HG03520 (cell line): Measurements from ENCODE around the gene FMN1.

Experiments
- ATAC-seq: cut with Tn5 transposase; IDR thresholded peaks from one replicate; pipeline ENCODE4 v1.9.1; 2021; ENCODE audit warnings: mild to moderate bottlenecking, moderate library complexity; ENCODE audit not compliant: unreplicated experiment

FMN1 gene

GRCh38 chr15:33021806-33022389 lies 172.6 kb downstream of the FMN1 start:
- ATAC-seq = no peak

DNA sequence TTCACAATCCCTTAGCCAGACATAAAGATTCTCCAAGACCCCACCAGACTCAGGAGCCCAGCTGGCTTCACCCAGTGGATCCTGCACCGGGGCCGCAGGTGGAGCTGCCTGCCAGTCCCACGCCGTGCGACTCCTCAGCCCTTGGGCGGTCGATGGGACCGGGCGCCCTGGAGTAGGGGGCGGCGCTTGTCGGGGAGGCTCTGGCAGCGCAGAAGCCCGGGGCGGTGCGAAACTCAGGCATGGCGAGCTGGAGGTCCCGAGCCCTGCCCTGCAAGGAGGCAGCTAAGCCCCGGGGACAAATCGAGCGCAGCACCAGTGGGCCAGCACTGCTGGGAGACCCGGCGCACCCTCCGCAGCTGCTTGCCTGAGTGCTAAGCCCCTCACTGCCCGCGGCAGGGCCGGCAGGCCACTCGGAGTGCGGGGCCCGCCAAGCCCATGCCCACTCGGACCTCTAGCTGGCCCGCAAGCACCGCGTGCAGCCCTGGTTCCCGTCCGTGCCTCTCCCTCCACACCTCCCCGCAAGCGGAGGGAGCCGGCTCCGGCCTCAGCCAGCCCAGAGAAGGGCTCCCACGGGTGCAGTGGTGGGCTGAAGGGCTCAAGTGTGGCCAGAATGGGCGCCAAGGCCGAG lies 175.0 kb downstream of the FMN1 start:
- no peak for ATAC-seq

- ATAC-seq = no peak
Measured at GRCh38 chr15:33016405-33017024, 178.0 kb downstream of the FMN1 start.

GRCh38 chr15:33014586-33014985 lies 179.9 kb downstream of the FMN1 start:
- ATAC-seq = no peak

GRCh38 chr15:33013827-33014445 lies 180.6 kb downstream of the FMN1 start:
- no peak for ATAC-seq

- no peak for ATAC-seq
Measured at GRCh38 chr15:33011976-33012375, 182.5 kb downstream of the FMN1 start.

DNA sequence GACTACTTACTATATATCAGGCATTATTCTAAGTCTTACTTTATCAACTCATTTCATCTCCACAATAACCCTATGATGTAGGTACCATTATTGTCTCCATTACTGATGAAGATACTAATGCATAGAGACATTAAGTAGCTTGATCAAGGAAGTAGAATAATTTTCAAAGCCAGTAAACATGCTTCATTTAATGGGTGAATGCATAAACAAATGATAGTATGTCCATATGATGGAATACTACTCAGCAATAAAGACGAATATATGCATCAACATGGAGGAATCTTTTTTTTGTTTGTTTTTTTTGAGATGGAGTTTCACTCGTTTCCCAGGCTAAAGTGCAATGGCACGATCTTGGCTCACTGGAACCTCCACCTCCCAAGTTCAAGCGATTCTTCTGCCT lies 184.9 kb downstream of the FMN1 start:
- ATAC-seq = no peak

DNA sequence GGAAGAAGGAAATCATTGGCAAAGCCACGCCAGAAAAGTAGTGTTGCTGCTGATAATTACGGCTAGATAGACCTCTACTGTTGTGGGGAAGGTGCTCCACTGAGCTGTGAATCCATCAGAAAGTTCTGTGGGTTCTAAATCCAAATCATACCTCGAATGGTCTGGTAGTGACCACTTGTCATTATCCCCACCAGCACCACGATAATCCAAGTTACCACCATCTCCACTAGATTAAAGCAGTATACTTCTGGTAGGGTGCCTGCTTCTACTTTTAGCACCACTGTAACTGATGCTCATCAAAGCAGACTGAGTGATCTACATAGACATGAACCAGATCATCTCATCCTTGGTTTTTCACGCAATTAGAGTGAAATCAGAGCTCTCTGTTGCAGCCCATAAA lies 185.5 kb downstream of the FMN1 start:
- ATAC-seq = no peak

- no peak for ATAC-seq
Measured at GRCh38 chr15:33008284-33008995, 186.1 kb downstream of the FMN1 start.

DNA sequence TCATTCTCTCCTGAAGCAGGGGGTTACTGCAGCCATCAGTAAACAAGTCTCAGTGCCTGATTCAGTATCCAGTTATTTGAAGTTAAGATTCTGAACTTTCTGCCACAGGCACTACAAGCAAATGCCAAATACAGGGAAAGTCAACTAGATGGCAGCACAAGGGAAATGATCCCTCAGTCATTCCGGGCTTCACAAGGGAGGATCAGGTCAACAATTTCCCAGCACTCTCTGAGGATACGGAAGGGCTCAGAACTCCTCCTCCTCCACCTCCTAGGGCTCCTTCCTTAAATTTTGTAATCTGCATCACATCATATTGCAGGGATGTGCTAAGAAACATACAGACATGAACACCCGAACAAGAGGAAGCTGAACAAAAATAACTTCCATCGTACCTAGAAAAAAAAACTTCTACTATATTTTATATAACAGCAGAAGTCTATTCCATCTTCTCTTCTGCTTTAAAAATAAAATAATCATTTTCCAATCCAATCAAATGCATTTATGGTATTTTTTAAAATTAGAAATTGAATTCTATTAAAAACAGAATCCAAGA lies 187.1 kb downstream of the FMN1 start:
- ATAC-seq = no peak

- no peak for ATAC-seq
Measured at GRCh38 chr15:33005582-33005981, 188.9 kb downstream of the FMN1 start.

GRCh38 chr15:33001926-33002325 lies 192.6 kb downstream of the FMN1 start:
- no peak for ATAC-seq

DNA sequence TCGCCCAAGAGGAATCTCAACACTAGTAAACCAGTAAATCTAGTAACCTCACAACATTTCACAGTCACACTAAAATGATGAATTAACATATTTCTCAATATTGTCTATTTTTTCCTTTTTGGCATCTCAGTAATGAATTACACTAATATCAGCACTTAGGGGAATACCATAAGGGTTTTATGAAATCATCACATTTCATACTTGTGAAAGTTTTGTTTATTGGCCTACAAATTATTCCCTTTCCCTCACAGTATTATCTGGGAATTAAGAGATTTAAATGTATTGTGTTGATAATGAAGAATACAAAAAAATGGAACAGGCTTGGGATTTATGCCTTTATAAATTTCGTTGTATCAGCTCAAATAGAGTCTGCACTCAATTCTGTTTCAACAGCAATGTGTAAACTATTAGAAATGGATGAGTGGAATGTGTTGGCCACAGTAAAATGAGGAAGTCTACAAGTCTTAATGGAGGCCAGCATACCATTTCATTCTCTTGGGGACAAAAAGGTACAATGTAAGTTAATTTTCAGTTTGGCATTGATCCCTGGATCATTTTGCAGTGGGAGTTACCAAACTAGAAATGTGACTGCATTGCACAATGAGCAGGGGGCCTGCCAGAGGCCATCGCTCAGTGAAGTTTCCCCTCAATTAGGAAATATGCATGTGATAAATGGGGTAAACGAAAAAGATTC lies 195.4 kb downstream of the FMN1 start:
- ATAC-seq = no peak

- ATAC-seq = no peak
Measured at GRCh38 chr15:32998182-32998581, 196.3 kb downstream of the FMN1 start.

DNA sequence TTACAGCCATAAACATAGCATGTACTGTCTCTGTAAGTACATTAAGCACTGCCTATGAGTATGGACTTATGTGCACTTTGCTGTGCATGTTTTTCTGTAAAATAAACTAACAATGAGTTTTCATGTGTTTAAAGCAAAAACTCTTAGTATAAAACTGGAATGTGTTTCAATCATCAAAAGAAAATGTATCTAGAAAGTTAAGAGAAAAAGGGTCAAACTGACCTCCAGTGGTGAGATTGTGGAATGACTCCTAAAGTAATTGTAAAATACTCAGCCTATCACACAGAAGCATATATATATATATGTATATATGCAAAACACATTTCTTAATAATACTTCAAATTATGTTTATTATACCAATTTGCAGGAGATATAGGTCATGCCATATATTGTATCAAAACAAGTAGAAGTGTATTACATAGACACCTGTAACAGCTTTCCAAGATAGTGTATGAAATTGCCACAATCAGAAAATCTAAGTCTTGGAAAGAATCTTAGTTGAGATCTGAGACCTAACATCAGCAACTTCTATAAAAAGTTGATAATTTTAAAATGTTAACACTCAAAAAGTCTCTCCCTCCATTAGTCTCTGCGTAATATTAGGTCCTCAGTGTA lies 199.6 kb downstream of the FMN1 start:
- ATAC-seq = no peak

- no peak for ATAC-seq
Measured at GRCh38 chr15:32993285-32993684, 201.2 kb downstream of the FMN1 start.

- ATAC-seq = no peak
Measured at GRCh38 chr15:32991619-32992111, 202.8 kb downstream of the FMN1 start.

- ATAC-seq = no peak
Measured at GRCh38 chr15:32990071-32990470, 204.4 kb downstream of the FMN1 start.

GRCh38 chr15:32987067-32987466 lies 207.4 kb downstream of the FMN1 start:
- ATAC-seq = no peak

GRCh38 chr15:32986147-32986546 lies 208.4 kb downstream of the FMN1 start:
- ATAC-seq = no peak
